ENCODE data around the gene SOX1. TPM values are rescaled to one million over a fixed set of nuclear protein-coding genes. Genes with fewer than 3 reads are reported as not detected.
A peak's percentile ranks its signal among the peaks of the same experiment; 100 is the strongest.

SOX1 gene
- total and polyA plus RNA-seq, 4 donors = 0.99 to 8.0 (median 4.2) TPM

DNA sequence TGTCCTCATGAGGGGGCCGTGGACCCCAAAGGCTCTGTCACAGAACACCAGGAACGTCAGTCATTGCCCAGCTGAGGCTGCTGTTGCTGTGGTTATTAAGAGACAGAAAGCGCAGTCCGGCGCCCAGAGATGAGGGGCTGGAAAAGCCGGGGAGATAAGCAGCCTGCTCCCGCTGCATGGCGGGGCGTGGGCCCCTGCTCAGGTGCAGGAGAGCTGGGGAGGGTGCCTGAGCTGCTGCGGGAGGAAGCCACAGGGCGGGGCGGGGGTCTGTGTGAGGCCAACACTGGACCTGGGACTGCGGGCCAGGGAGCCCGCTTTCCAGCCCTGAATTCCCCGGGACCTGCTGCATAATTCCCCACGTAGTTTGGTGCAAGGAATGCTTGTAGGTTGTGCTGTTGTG, 11.3 kb downstream of the SOX1 start:
- H3K4me1 ChIP-seq (ENCODE audit: control insufficient read depth, insufficient read depth, low read length) = peaks cover 26% of the 10 kb centered on the region
- H3K9me3 ChIP-seq (ENCODE audit: control insufficient read depth, insufficient read depth, low read length) = no peaks in the 10 kb centered on the region
- 49% methylated on average over 16 of the region's 16 CpGs for WGBS (ENCODE audit: insufficient coverage)
- peaks cover 44% of the 10 kb centered on the region for H3K27me3 ChIP-seq (ENCODE audit: control insufficient read depth, insufficient read depth, low read length)
- H3K36me3 ChIP-seq (ENCODE audit: control insufficient read depth, insufficient read depth, low read length) = no peaks in the 10 kb centered on the region
- H3K27ac ChIP-seq (ENCODE audit: low read depth, low read length) = no peak overlapping the region
- no peak overlapping the region for H3K4me3 ChIP-seq (ENCODE audit: low read depth, low read length)
- DNase-seq (ENCODE audit: low read depth in 4 of 6, low spot score in 6 of 6) = peak in 2 of 6 donors; percentile 1 to 16

DNA sequence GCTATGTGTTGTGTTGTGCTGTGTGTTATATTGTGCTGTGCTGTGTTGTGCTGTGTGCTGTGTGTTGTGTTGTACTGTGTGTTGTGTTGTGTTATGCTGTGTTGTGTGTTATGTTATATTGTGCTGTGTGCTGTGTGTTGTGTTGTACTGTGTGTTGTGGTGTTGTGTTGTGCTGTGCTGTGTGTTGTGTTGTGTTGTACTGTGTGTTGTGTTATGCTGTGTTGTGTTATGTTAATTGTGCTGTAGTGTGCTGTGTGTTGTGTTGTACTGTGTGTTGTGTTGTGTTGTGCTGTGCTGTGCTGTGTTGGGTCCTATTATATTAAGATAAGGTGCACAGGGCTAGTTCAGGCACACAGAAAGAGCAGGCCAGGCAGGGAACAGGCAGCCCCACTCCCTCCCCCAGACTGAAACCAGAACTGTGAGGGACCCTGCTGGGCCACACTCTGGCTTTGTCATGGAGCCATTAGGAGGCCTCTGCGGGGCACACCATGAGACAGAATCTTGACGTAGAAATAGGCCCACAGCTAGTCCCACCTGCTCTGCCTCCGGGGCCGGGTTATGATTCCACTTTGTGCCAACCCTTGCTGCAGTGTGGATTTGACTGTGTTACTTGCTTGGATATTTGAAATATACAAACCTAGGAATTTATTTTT, 12.1 kb downstream of the SOX1 start:
- Histone ChIP-seq H3K4me3 (ENCODE audit: low read depth, low read length) (no peak overlapping the region), H3K4me1 (ENCODE audit: control insufficient read depth, insufficient read depth, low read length) (peaks cover 20% of the 10 kb centered on the region), H3K36me3 (ENCODE audit: control insufficient read depth, insufficient read depth, low read length) (no peaks in the 10 kb centered on the region), H3K9me3 (ENCODE audit: control insufficient read depth, insufficient read depth, low read length) (peaks cover 4% of the 10 kb centered on the region), H3K27me3 (ENCODE audit: control insufficient read depth, insufficient read depth, low read length) (peaks cover 37% of the 10 kb centered on the region), H3K27ac (ENCODE audit: low read depth, low read length) (no peak overlapping the region)
- 23% methylated on average over 3 of the region's 4 CpGs for WGBS (ENCODE audit: insufficient coverage)
- peak in 2 of 6 donors; percentile 3 to 20 for DNase-seq (ENCODE audit: low read depth in 4 of 6, low spot score in 6 of 6)

DNA sequence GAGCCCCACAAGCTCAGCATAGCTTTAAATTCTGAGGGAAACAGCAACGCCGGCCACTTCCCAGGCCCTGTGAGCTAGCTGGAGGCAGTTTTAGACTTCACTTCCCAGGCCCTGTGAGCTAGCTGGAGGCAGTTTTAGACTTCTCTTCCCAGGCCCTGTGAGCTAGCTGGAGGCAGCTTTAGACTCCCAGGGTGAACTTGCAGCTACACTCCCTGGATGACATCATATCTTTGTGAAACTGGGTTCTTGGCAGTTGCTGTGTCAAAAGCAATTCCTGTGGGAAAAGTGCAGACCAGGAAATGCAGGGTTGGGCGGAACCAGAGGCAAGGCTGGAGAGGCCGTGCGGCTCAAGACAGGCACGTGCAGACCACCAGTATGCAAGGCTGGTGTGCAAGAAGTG, 12.7 kb downstream of the SOX1 start:
- Histone ChIP-seq H3K27ac (ENCODE audit: low read depth, low read length) (no peak overlapping the region), H3K4me1 (ENCODE audit: control insufficient read depth, insufficient read depth, low read length) (peaks cover 16% of the 10 kb centered on the region), H3K4me3 (ENCODE audit: low read depth, low read length) (no peak overlapping the region), H3K36me3 (ENCODE audit: control insufficient read depth, insufficient read depth, low read length) (no peaks in the 10 kb centered on the region), H3K27me3 (ENCODE audit: control insufficient read depth, insufficient read depth, low read length) (peaks cover 30% of the 10 kb centered on the region), H3K9me3 (ENCODE audit: control insufficient read depth, insufficient read depth, low read length) (peaks cover 7% of the 10 kb centered on the region)
- 59% methylated on average over 6 of the region's 6 CpGs for WGBS (ENCODE audit: insufficient coverage)
- DNase-seq (ENCODE audit: low read depth in 4 of 6, low spot score in 6 of 6) = peak in 2 of 6 donors; percentile 9 to 49

- Histone ChIP-seq H3K9me3 (ENCODE audit: control insufficient read depth, insufficient read depth, low read length) (peaks cover 9% of the 10 kb centered on the region), H3K27me3 (ENCODE audit: control insufficient read depth, insufficient read depth, low read length) (peaks cover 5% of the 10 kb centered on the region), H3K4me3 (ENCODE audit: low read depth, low read length) (no peak overlapping the region), H3K4me1 (ENCODE audit: control insufficient read depth, insufficient read depth, low read length) (peaks cover 10% of the 10 kb centered on the region), H3K27ac (ENCODE audit: low read depth, low read length) (no peak overlapping the region), H3K36me3 (ENCODE audit: control insufficient read depth, insufficient read depth, low read length) (no peaks in the 10 kb centered on the region)
- no peak for DNase-seq (ENCODE audit: low read depth in 4 of 6, low spot score in 6 of 6)
- WGBS (ENCODE audit: insufficient coverage) = no CpG with 5 or more reads among the region's 1 CpG
These were observed 17.0 kb downstream of the SOX1 start for GRCh38 chr13:112083971-112084370.

GRCh38 chr13:112092453-112092852, 25.5 kb downstream of the SOX1 start:
- H3K27ac ChIP-seq (ENCODE audit: low read depth, low read length) = no peak overlapping the region
- no peak overlapping the region for H3K4me3 ChIP-seq (ENCODE audit: low read depth, low read length)
- no peak for DNase-seq (ENCODE audit: low read depth in 4 of 6, low spot score in 6 of 6)
- H3K4me1 ChIP-seq (ENCODE audit: control insufficient read depth, insufficient read depth, low read length) = peaks cover 5% of the 10 kb centered on the region
- H3K27me3 ChIP-seq (ENCODE audit: control insufficient read depth, insufficient read depth, low read length) = peaks cover 4% of the 10 kb centered on the region
- H3K36me3 ChIP-seq (ENCODE audit: control insufficient read depth, insufficient read depth, low read length) = no peaks in the 10 kb centered on the region
- 83% methylated on average over 3 of the region's 4 CpGs for WGBS (ENCODE audit: insufficient coverage)
- H3K9me3 ChIP-seq (ENCODE audit: control insufficient read depth, insufficient read depth, low read length) = no peaks in the 10 kb centered on the region

- WGBS (ENCODE audit: insufficient coverage) = 95% methylated on average over 7 of the region's 9 CpGs
These were observed 28.4 kb downstream of the SOX1 start for GRCh38 chr13:112095354-112095753.

DNA sequence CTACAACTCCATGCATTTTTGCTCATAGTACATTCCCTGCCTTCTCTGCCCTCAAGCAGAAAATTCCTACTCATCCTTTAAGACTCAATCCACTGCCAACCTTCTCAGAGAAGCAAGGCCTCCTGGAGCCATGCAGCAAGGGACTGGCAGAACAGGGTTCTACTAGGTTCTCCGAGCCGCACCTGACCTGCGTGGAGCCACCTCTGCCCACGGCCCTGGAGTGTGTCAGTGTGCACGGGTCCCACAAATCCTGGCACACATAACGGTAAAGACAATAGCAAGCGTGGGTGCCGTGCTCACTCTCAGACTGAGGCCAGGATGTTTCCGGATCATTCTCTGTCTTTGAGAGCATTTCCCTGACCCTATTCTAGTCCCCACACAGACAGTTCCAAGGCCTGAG, 30.0 kb downstream of the SOX1 start:
- Histone ChIP-seq H3K27me3 (ENCODE audit: control insufficient read depth, insufficient read depth, low read length) (peaks cover 21% of the 10 kb centered on the region), H3K36me3 (ENCODE audit: control insufficient read depth, insufficient read depth, low read length) (no peaks in the 10 kb centered on the region), H3K9me3 (ENCODE audit: control insufficient read depth, insufficient read depth, low read length) (no peaks in the 10 kb centered on the region), H3K4me1 (ENCODE audit: control insufficient read depth, insufficient read depth, low read length) (peaks cover 5% of the 10 kb centered on the region), H3K27ac (ENCODE audit: low read depth, low read length) (no peak overlapping the region), H3K4me3 (ENCODE audit: low read depth, low read length) (no peak overlapping the region)
- DNase-seq (ENCODE audit: low read depth in 4 of 6, low spot score in 6 of 6) = no peak
- WGBS (ENCODE audit: insufficient coverage) = 98% methylated on average over 8 of the region's 9 CpGs

More at GRCh38 chr13:112095354-112095753, 28.4 kb downstream of the SOX1 start:
- Histone ChIP-seq H3K9me3 (ENCODE audit: control insufficient read depth, insufficient read depth, low read length) (no peaks in the 10 kb centered on the region), H3K4me3 (ENCODE audit: low read depth, low read length) (no peak overlapping the region), H3K27ac (ENCODE audit: low read depth, low read length) (no peak overlapping the region), H3K27me3 (ENCODE audit: control insufficient read depth, insufficient read depth, low read length) (peaks cover 9% of the 10 kb centered on the region), H3K4me1 (ENCODE audit: control insufficient read depth, insufficient read depth, low read length) (peaks cover 5% of the 10 kb centered on the region), H3K36me3 (ENCODE audit: control insufficient read depth, insufficient read depth, low read length) (no peaks in the 10 kb centered on the region)
- DNase-seq (ENCODE audit: low read depth in 4 of 6, low spot score in 6 of 6) = no peak

GRCh38 chr13:112097770-112098169, 30.8 kb downstream of the SOX1 start:
- no peak for DNase-seq (ENCODE audit: low read depth in 4 of 6, low spot score in 6 of 6)
- Histone ChIP-seq H3K27me3 (ENCODE audit: control insufficient read depth, insufficient read depth, low read length) (peaks cover 26% of the 10 kb centered on the region), H3K36me3 (ENCODE audit: control insufficient read depth, insufficient read depth, low read length) (no peaks in the 10 kb centered on the region), H3K4me3 (ENCODE audit: low read depth, low read length) (no peak overlapping the region), H3K27ac (ENCODE audit: low read depth, low read length) (no peak overlapping the region), H3K9me3 (ENCODE audit: control insufficient read depth, insufficient read depth, low read length) (no peaks in the 10 kb centered on the region), H3K4me1 (ENCODE audit: control insufficient read depth, insufficient read depth, low read length) (peaks cover 6% of the 10 kb centered on the region)
- WGBS (ENCODE audit: insufficient coverage) = 88% methylated on average over 3 of the region's 10 CpGs

DNA sequence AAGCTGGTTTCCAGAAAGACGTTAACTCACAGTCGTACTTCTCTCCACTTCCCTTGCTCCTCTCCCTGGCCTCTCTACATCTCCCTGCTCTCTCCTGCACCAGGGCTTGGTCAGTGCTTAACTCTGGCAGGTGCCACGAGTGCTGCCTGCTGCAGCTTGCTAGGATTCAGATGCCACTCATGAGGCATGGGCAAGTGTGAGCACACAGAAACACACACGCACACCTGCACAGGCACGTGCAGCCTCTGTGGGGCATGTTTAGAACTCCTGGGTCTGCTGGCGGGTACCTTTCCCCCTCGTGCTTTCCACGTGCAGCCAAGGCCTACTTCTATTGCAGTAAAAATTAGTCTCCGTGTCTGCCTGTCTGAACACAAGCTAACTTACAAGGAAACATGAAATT, 31.8 kb downstream of the SOX1 start:
- peaks cover 35% of the 10 kb centered on the region for H3K27me3 ChIP-seq (ENCODE audit: control insufficient read depth, insufficient read depth, low read length)

GRCh38 chr13:112101360-112101930, 34.5 kb downstream of the SOX1 start:
- no CpG with 5 or more reads among the region's 11 CpGs for WGBS (ENCODE audit: insufficient coverage)
- Histone ChIP-seq H3K9me3 (ENCODE audit: control insufficient read depth, insufficient read depth, low read length) (no peaks in the 10 kb centered on the region), H3K27me3 (ENCODE audit: control insufficient read depth, insufficient read depth, low read length) (peaks cover 62% of the 10 kb centered on the region), H3K36me3 (ENCODE audit: control insufficient read depth, insufficient read depth, low read length) (no peaks in the 10 kb centered on the region), H3K4me3 (ENCODE audit: low read depth, low read length) (no peak overlapping the region), H3K4me1 (ENCODE audit: control insufficient read depth, insufficient read depth, low read length) (peaks cover 34% of the 10 kb centered on the region), H3K27ac (ENCODE audit: low read depth, low read length) (no peak overlapping the region)
- DNase-seq (ENCODE audit: low read depth in 4 of 6, low spot score in 6 of 6) = peak in 2 of 6 donors; percentile 28 to 78

More for the DNA sequence above, 31.8 kb downstream of the SOX1 start:
- Histone ChIP-seq H3K9me3 (ENCODE audit: control insufficient read depth, insufficient read depth, low read length) (no peaks in the 10 kb centered on the region), H3K27ac (ENCODE audit: low read depth, low read length) (no peak overlapping the region), H3K36me3 (ENCODE audit: control insufficient read depth, insufficient read depth, low read length) (no peaks in the 10 kb centered on the region), H3K4me3 (ENCODE audit: low read depth, low read length) (no peak overlapping the region), H3K4me1 (ENCODE audit: control insufficient read depth, insufficient read depth, low read length) (peaks cover 16% of the 10 kb centered on the region)
- WGBS (ENCODE audit: insufficient coverage) = 54% methylated on average over 7 of the region's 9 CpGs
- DNase-seq (ENCODE audit: low read depth in 4 of 6, low spot score in 6 of 6) = no peak

Data from spinal cord (tissue), 10 donors.